NCI-H187 (cell line): ENCODE data around the gene TRMT10B.

Experiments
- DNase-seq, 2 experiments: peaks; one replicate each; lab custom pipeline; 2025; lab: John Stamatoyannopoulos, UW

The TRMT10B gene, protein sequence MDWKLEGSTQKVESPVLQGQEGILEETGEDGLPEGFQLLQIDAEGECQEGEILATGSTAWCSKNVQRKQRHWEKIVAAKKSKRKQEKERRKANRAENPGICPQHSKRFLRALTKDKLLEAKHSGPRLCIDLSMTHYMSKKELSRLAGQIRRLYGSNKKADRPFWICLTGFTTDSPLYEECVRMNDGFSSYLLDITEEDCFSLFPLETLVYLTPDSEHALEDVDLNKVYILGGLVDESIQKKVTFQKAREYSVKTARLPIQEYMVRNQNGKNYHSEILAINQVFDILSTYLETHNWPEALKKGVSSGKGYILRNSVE

DNA sequence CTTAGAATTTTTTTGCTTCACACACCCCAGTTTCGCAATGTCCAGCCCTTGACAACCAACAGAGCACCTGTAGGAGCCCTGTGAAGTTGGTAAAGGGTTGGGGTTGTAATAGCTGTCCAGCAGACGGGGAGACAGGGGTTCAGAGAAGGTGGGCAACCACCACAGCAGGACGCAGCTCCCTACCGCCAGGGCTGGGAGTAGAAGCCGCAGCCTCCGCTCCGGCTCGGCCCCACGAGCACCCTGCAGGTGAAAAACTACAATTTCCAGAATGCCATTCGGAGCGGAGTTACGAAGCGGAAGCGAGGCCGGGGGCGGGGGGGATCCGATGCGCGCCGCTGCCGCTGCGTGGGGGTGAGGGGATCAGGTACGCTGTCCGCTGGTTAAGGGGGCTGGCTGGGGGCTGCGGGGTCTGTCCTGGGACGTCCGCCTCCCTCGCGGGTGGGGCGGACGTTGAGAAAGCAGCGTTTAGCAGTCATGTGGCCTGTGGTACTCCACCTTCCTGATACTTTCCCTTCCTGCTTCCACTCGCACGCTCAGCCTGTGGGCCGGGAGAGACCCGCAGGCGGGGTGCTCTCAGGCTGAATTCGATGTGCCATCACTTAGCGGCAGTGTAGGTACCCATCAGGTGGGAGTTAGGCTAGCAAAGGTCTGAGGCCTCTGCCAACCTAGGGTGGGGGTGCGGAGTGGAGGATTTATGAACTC, at the start of gene TRMT10B:
TRMT10B (plus strand) TSS at position 317 of the 702 bp plus-strand sequence. CDS start 8,127 bp downstream, outside the sequence.
- DNase-seq = no peak

DNA sequence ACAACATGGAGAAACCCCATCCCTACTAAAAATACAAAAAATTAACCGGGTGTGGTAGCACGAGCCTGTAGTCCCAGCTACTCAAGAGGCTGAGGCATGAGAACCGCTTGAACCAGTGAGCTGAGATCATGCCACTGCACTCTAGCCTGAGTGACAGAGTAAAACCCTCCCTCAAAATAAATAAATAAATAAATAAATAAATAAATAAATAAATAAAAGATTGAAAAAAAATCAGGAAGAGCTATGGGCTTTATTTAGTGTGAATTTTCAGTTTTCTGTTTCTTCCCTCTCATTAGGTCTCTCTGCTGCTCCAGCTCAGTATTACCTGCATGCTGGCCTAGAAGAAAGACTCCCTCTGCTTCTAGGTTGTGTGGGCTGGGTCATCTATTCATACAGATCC, 47.8 kb upstream of the TRMT10B start:
- no peak for DNase-seq

DNA sequence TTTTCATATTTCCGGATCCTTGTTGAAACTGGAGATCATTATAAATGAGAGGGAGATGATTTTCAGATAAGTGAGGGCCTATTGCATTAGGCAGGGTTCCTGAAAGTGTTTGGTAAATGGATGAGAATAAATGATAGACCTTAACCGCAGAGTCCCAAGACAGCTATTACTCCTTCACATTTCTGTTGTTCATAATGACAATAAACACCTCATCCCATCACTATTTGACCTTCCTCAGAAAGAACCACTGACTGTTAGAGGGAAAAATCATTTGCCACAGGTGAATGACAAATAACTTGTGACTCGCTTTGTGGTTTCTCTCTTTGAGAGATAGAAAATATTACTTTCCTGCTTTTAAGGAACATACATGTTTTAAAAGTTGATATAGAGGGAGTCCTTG, 47.3 kb upstream of the TRMT10B start:
- no peak for DNase-seq

DNA sequence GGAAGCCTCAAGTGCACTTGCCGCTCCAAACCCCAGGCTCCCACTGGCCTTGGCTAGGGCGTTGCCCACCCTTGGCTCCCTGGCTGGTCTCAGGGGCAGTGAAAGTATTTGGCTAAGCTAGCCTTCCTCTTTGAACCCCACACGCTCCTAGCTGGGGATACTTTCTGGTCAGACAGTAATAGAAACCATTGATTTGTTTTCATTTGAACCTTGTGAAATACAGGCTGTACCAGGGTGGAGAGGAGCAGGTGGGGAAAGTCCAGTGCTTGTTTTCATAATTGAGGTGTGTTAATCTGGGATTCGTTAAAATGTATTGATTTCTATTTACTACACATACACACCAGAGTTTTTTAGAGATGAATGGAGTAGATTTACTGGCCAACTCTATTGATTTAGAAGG, 45.9 kb upstream of the TRMT10B start:
- no peak for DNase-seq

DNA sequence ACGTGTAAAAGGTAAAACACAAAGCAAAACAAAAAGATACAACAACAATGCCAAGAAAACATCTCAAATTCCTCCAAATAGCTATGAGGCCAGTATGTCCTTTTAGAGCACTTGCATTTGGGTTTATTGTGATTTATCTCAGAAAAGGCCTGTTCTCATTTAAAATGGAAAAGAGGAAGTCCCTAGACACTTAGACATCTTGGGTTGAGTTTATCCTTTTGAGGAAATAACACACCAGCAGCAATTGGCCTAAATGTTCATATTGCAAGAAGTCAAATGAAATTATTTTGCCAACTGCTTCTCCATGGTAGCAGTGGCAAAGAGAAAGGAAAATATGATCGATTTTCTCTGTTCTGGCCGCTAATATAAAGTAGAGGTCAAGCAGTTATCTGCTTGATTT, 43.6 kb upstream of the TRMT10B start:
- DNase-seq = no peak

DNA sequence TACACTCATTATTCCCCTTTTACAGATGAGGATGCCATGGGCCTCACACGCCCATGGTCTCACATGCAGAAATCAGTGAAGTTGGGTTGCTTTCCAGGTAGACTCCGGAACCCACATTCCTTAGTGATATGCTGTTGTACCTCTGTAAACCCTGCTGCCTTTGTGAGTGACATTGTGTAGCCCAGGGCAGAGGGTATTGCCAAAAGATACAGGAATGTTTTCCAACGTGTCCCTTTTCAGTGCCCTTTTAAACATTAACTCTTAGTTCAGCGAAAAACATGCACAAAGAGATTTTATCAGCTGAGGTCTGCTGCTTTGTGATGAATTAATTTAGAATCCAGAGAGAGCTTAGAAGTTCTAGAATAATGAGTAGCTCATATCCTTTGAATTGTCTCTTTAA, 38.3 kb upstream of the TRMT10B start:
- no peak for DNase-seq

DNA sequence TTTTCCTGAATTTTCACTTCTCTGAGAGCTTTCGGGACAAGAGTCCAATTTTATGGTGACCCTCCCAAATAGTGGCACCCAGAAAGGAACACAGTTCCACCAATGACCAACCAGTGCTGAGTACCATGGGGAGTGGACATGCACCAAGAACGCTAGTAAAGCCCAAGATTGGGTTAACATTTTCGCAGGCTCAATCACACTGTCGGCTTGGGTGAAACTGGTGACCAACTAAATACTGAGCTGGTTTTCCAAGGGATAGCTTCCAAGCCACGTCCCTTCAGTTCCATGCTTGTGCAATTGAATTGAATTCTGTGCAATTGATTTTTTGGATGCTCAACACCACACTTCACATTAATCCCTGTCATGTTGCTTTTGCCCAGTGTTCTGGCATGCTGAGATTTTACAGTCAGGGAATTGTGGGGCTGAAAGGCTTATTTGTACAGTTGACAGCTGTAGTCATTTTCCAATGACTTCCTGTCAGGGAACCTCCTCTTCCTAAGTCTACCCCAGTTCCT, 37.6 kb upstream of the TRMT10B start:
- DNase-seq = no peak

DNA sequence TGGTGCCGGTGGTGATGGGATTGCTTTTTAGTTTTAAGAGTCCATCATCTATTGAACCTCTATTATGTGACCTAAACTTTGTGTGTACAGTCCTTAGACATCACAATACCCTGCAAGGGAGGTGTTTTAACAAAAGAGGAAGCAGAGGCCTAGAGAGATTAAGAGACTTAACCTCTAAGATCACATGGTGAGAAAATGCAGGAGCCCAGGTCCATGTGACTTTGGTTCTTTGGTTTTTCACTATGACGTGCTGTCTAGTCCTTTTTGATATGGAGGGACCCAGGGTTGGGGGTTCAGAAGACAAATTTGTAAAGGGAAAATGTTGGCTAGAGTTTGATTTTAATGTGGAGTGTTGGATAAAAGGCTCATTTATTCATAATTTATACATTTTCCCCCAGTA, 34.1 kb upstream of the TRMT10B start:
- no peak for DNase-seq

DNA sequence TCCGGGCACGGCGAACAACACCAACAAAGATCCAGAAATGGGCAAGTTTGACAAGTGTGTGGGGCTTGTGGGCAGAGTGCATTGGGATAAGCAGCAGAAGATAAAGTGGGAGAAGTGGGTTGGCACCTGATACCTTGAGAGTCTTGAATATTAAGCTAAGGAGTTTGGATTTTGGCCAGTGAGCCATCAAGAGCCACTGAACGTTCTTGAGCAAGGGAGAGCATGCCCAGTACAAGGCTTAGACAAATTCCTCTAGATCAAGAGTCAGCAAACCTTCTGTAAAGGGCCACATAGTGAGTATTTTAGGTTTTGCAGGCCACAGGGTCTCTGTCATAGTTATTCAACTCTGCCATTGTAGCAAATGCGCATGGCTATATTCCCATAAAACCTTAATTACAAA, 26.6 kb upstream of the TRMT10B start:
- no peak for DNase-seq

DNA sequence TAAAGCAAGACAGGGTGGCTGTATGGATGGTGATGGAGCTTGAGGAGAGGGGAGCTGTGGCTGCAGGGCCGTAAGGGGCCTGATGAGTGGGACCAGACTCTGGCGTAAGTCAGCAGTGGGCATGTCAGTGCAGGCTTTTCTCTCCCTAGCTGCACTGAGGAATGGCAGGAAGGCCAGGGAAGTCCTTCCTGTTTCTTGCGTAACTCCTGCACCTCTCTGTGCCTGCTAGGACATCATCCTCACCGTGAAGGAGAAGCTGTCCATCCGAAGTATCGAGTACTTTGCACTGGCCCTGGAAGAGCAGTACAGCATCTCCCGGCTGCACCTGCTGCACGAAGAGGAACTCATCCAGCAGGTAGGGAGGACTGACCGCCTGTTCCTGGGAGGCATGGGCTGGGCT, 24.1 kb upstream of the TRMT10B start:
- DNase-seq = no peak

DNA sequence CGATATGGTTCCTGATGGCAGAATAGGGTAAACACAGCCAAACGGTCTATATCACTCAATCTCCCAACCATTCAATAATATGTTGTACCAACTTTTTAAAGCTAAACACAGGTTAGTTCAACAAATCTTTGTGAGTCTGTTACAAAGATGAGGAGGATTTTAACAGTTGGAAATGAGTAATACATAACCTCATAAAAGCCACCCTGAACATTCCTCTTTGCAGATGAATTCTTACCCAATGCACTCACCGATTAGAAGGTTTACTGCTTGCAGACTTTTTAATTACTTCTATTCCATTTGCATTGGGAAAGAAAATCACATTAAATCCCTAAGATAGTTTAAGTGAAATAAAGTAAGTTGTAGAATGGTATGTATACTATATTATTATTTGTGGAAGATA, 23.3 kb upstream of the TRMT10B start:
- no peak for DNase-seq

DNA sequence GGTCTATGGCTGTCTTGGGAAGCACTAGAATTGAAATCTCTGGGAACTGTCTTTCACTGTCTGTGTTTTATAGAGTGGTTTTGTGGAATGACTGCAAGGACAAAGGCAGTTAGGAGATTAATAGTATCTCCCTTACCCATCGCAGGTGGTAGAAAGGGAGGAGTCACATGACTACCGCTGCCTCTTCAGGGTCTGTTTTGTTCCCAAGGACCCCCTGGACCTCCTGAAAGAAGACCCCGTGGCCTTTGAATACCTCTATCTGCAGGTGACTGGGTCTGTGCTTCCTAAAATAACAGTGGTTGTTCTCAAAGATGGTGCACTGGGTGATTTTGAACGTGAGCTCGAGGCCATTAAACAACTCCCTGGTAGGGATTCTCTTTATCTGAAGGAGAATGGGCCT, 22.8 kb upstream of the TRMT10B start:
- no peak for DNase-seq

DNA sequence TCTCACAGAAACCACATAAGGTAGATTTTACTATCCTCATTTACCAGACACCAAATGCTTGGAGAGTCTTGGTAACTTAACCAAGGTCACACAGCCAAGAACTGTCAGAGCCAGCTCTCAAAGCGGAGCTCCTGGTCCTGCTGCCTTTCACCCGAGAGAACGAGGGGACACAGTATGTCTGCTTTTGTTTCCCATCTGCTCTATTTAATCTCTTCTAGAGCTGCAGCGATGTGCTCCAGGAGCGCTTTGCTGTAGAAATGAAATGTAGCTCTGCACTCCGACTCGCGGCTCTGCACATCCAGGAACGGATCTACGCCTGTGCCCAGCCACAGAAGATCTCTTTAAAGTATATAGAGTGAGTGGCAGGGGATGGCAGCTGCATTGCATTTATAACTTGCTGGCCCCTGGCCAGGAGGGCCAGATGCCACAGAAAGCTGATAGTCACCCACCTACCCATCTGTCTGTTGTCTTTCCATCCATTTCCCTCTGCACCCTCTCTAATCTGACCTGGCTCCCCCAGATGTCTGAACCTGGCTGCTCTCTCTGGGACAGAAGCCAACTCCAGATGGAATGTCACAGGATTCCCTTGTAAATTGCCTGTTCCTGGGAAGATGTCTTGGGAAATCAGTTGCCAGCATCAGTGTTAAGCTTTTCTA, 21.4 kb upstream of the TRMT10B start:
- DNase-seq = no peak

DNA sequence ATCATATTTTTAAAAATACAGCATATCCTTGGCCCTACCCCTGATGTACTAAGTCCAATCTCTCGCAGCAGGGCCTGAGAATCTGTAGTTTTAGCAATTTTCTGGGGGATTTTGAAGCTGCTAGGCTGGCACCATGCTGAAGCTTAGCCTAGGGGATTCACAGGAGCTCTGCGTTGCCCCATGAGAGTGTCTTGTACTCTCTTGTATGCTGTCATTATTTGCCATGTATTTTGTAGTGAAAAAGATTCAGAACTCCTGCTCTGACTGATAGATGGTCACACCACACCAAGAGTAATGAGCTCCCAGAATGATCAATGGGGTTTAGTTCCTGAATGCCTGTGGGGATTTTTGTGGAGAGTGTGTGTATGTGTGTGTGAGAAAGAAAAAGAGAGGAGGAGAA, 20.7 kb upstream of the TRMT10B start:
- no peak for DNase-seq

DNA sequence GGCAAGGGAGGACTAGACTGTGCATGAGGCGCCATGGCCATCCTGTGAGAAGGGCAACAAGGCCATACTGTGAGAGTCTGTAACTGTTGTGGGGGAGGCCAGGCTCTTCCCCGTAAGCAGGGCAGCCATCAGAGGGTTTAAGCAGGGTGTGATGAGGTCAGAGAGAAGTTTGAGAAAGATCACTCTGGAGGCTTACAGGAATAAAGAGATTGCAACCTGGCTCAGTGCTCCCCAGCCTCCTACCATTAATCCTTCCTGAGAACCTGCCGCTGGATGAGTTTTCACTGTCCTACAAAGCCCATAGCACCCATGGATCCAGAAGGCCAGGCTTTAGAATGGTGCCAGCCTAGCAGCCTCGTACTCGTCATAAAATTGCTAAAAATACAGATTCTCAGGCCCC, 14.4 kb upstream of the TRMT10B start:
- no peak for DNase-seq

DNA sequence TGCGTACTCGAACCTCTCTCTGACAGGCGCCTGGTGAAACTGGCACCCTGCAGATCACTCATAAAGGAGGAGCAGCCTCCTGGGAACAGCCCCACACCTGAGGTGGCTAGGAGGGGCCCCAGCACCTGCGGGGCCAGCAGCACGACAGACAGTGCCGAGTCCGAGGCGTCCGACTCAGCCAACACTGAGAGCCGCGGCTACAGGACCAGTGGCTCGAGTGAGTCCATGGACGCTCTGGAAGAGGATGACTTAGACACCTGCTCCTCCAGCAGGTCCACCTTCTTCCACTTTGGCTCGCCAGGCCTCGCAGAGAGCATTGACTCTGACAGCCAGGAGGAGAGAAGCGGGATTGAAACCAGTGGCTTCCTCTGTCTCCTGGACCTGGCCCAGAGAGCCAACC, 13.5 kb upstream of the TRMT10B start:
- no peak for DNase-seq

DNA sequence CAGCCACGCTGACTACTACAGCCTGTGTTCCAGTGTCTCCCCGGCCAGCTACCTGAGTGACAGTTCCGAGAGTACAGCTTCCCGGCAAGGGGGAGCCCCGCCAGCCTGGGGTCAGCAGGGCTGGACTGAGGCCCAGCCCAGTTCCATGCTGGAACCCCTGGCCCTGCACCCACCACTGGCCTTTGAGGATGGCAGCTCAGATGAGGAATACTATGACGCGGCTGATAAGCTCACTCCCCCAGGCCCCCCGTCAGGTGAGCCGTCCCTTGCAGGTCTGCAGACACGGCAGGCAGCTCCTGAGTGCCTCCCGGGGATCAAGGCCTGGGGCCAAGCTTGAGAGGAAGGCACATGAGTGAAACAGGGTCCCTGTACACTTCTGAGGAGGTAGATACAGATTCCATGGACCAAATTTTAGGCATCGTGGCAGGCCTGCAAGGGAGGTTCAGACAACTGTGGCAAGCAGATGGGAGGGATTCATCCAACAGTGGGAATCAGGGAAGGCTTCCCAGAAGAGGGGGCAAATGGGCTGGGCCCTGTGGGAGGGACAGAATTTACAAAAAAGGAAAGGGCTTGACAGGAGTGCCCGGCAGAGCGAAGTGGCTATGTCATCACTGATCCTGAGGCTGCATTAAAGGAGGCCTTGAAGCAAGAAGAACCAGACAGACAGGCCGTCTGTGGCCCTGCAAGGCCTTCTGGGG, 12.8 kb upstream of the TRMT10B start:
- no peak for DNase-seq

DNA sequence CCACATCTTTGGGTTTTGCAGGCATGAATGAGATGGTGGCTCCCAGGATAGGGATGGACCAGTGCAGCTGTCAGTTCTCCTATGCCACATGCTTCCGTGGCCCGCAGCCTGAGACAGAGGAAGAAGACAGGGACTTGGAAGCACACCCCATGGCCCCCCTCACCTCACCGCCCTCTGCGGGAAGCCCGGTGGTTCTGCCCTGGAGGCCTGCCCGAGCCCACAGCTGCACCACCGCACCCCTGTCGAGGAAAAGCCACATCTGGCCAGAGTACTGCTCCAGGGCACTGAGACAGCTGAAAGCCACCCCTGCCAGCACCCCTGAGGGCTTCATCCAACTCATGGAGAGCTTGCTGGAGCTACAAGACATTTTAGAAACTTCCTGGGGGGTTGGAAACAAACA, 7.6 kb upstream of the TRMT10B start:
- DNase-seq = no peak

DNA sequence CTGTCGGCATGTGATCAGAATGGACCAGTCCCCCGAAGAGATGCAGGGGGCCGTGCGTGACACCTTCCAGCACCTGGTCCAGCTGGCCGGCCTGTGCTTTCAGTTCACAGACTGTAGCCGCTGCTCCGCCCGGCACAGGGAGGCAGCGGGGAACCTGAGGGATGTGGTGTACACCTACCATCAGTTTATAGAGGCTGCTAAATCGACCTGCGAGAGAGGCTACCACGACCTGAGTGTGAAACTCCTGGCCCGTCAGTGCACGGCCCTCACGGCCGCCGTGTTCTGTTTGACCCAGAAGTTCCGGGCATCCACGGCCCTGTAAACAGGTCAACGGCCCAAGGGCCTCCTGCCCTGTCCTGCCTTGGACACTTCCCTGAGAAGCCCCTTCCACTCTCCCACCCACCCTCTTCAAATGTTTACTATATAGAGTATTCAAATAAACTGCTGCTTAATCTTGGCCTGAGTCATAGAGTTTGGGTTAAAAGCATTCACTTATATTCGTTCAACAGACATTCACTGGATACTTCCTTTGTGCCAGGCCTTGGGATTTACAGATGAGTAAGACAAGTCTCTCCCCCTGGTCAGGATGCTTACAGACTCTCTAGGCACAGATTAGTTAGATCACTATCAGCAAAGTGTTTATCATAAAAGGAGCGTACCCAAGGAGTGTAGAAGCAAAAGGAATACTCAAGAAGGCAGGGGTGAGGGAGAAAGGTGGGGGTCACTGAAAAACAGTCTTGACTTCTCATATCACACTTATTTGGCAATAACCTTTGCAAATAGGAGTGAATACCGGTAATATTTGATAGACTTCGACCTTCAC, 6.9 kb upstream of the TRMT10B start:
- no peak for DNase-seq

DNA sequence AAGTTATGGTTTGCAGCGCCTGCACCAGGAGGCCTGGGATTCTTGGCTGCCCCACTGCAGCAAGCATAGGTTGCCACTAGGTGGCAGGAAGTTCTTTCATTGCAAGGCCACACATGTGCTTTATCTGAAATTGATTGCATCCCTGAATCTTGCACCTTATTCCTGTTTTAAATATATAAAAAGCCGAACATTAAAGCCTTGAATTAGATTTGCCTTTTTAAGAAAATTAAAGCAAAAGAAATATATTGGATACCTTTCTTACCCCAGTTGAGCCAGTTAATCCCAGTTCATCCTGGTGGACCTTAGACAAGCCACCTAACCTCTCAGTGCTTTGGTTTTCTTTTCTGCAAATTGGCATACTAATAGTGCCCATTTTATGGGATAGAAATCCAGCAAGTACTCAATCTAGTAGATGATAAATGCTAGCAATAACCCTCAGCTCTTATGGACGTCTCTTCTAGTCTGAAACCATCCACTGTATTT, 6.3 kb upstream of the TRMT10B start:
- no peak for DNase-seq

DNA sequence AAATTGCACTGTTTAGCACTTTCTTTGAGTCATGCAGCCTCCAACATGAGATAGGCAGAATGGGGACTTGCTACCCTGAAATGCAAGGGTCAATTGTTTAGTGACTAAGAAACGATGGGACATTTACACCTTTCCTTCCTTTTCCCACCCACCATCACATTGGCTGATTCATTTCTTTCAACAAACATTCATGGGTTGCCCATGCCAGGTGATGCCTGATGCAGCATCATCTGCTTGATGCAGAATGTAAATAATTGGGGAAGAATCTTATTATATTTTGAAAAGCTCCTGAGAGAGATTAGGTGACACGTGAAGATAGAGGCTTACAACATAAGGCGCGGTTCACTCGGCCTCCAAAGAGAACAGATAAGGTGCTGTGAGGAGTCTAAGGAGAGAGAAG, 4.5 kb upstream of the TRMT10B start:
- no peak for DNase-seq
